NB4 (cell line): ENCODE results near the gene CDKL5.

ENCODE experiments used
- MYC ChIP-seq: IDR thresholded peaks from 2 replicates; pipeline ENCODE4 v1.6.1; 2011; ENCODE audit warnings: low read depth, low read length
- POLR2A ChIP-seq: IDR thresholded peaks from 2 replicates; pipeline ENCODE4 v1.6.1; 2011; ENCODE audit warnings: mild to moderate bottlenecking; ENCODE audit not compliant: insufficient read length; ENCODE audit errors: extremely low read depth
- TF ChIP-seq, protein P1 (sequence below): IDR thresholded peaks from one replicate; pipeline ENCODE4 v1.5.1; 2012; ENCODE audit warnings: low read depth, low read length
- TF ChIP-seq, protein P2 (sequence below): IDR thresholded peaks from 2 replicates; pipeline ENCODE4 v1.6.1; 2011; ENCODE audit warnings: low read depth, low read length

DNA sequence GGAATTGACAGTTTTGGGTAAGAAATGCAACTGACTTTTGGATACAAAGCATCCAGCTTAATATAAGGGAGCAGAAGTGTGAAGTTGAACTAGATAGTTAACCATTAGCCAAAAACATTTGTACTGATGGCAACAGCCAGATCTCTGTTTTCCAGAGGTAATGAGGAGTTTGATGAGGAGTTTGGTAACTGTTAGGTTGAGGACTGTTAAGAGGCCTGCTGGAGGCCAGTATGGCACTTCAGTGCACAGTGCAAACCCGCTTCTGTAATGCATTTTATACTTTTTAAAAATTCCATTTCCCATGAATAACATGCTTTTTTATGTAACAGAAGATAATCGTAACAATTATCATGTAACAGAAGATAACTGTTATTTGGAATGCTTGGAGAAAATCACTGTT lies 30.0 kb downstream of the CDKL5 start:
- TF ChIP-seq, protein P1, sequence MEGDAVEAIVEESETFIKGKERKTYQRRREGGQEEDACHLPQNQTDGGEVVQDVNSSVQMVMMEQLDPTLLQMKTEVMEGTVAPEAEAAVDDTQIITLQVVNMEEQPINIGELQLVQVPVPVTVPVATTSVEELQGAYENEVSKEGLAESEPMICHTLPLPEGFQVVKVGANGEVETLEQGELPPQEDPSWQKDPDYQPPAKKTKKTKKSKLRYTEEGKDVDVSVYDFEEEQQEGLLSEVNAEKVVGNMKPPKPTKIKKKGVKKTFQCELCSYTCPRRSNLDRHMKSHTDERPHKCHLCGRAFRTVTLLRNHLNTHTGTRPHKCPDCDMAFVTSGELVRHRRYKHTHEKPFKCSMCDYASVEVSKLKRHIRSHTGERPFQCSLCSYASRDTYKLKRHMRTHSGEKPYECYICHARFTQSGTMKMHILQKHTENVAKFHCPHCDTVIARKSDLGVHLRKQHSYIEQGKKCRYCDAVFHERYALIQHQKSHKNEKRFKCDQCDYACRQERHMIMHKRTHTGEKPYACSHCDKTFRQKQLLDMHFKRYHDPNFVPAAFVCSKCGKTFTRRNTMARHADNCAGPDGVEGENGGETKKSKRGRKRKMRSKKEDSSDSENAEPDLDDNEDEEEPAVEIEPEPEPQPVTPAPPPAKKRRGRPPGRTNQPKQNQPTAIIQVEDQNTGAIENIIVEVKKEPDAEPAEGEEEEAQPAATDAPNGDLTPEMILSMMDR, result no peak
- TF ChIP-seq POLR2A, result no peak
- TF ChIP-seq, protein P2, sequence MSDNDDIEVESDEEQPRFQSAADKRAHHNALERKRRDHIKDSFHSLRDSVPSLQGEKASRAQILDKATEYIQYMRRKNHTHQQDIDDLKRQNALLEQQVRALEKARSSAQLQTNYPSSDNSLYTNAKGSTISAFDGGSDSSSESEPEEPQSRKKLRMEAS, result no peak
- TF ChIP-seq MYC, result no peak
